Activated CD4-positive, alpha-beta memory T cell treated with anti-CD3 and anti-CD28 coated beads, Interleukin-2, amount 10 ng/mL, durations not matched to agents 7 days and 5 days (primary cell): Measurements from ENCODE around the gene HGFAC. TPM values are rescaled to one million over a fixed set of nuclear protein-coding genes. Genes with fewer than 3 reads are reported as not detected.

Experiments used
- CTCF ChIA-PET: fragments of 350-600 bp; sonication (Branson Sonifier 250); formaldehyde crosslinking; loops from one replicate; lab custom pipeline; 2021; ENCODE audit warnings: antibody characterized with exemption, inconsistent platforms; lab: Charles Lee
- POLR2A ChIA-PET: fragments of 350-600 bp; sonication (Branson Sonifier 250); formaldehyde crosslinking; loops from one replicate; lab custom pipeline; 2021; ENCODE audit warnings: antibody characterized with exemption; lab: Charles Lee
- DNase-seq: peaks from one replicate; pipeline ENCODE4 v3.0.0-alpha.2; 2020
- H3K27ac Mint-ChIP-seq: one replicate; pipeline ENCODE4 v1.8.0; 2021; ENCODE audit warnings: mild to moderate bottlenecking, mixed read lengths
- H3K27me3 Mint-ChIP-seq: one replicate; pipeline ENCODE4 v1.8.0; 2021; ENCODE audit warnings: mixed read lengths
- H3K36me3 Mint-ChIP-seq: one replicate; pipeline ENCODE4 v1.8.0; 2021; ENCODE audit warnings: low read depth, mixed read lengths
- H3K4me1 Mint-ChIP-seq: one replicate; pipeline ENCODE4 v1.8.0; 2021; ENCODE audit warnings: mixed read lengths
- H3K4me3 Mint-ChIP-seq: one replicate; pipeline ENCODE4 v1.8.0; 2021; ENCODE audit warnings: mild to moderate bottlenecking, mixed read lengths
- H3K9me3 Mint-ChIP-seq: one replicate; pipeline ENCODE4 v1.8.0; 2021; ENCODE audit warnings: mixed read lengths
- total RNA-seq, 2 experiments: library from RNA; stranded (reverse); gene quantifications; one replicate each; pipeline ENCODE4 v1.2.3, GENCODE V29; 2021

The HGFAC gene
- total RNA-seq, 2 experiments from 2014 or later: not detected

GRCh38 chr4:3475713-3476260 lies 34.0 kb downstream of the HGFAC start:
- Mint-ChIP-seq H3K4me1 (no peaks in the 10 kb centered on the region), H3K27me3 (peaks cover 3% of the 10 kb centered on the region), H3K27ac (no peak overlapping the region), H3K4me3 (no peak overlapping the region), H3K9me3 (no peaks in the 10 kb centered on the region), H3K36me3 (no peaks in the 10 kb centered on the region)
- no peak for DNase-seq
- ChIA-PET POLR2A (no interaction called here), CTCF (no interaction called here)

DNA sequence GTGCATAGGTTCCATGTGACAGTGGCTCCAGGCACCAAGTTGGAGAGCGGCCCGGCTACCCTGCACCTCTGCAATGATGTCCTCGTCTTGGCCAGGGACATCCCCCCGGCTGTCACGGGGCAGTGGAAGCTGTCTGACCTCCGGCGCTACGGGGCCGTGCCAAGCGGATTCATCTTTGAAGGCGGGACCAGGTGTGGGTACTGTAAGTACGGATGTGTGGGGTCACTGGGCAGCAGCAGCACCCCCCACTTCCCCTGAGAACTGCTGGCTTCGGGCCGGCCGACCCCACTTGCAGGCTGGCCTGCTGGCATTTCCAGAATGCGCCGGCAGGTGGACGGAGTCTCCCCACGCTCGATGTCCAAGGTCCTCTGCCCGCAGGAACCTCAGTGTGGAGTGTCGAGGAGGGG lies 34.6 kb downstream of the HGFAC start:
- peaks cover 6% of the 10 kb centered on the region for H3K27me3 Mint-ChIP-seq
- ChIA-PET CTCF (no interaction called here), POLR2A (no interaction called here)

GRCh38 chr4:3476936-3477749 lies 35.4 kb downstream of the HGFAC start:
- POLR2A ChIA-PET: no interaction called here
- H3K27me3 Mint-ChIP-seq: peaks cover 10% of the 10 kb centered on the region

More for the DNA sequence above, 34.6 kb downstream of the HGFAC start:
- Mint-ChIP-seq H3K9me3 (no peaks in the 10 kb centered on the region), H3K4me3 (no peak overlapping the region), H3K27ac (no peak overlapping the region), H3K36me3 (no peaks in the 10 kb centered on the region), H3K4me1 (no peaks in the 10 kb centered on the region)
- no peak for DNase-seq

GRCh38 chr4:3477750-3478430 lies 36.1 kb downstream of the HGFAC start:
- CTCF ChIA-PET: no interaction called here
- POLR2A ChIA-PET: no interaction called here
- Mint-ChIP-seq H3K4me3 (no peak overlapping the region), H3K27me3 (peaks cover 10% of the 10 kb centered on the region), H3K4me1 (no peaks in the 10 kb centered on the region), H3K36me3 (no peaks in the 10 kb centered on the region), H3K9me3 (no peaks in the 10 kb centered on the region), H3K27ac (no peak overlapping the region)
- no peak for DNase-seq

More at GRCh38 chr4:3476936-3477749, 35.4 kb downstream of the HGFAC start:
- no peak overlapping the region for H3K4me3 Mint-ChIP-seq
- H3K36me3 Mint-ChIP-seq: no peaks in the 10 kb centered on the region
- H3K4me1 Mint-ChIP-seq: no peaks in the 10 kb centered on the region
- no peaks in the 10 kb centered on the region for H3K9me3 Mint-ChIP-seq
- CTCF ChIA-PET: no interaction called here
- H3K27ac Mint-ChIP-seq: no peak overlapping the region
- no peak for DNase-seq

- Mint-ChIP-seq H3K4me1 (no peaks in the 10 kb centered on the region), H3K27ac (no peak overlapping the region), H3K36me3 (no peaks in the 10 kb centered on the region), H3K9me3 (no peaks in the 10 kb centered on the region), H3K4me3 (no peak overlapping the region), H3K27me3 (peaks cover 10% of the 10 kb centered on the region)
- DNase-seq: no peak
- ChIA-PET POLR2A (no interaction called here), CTCF (no interaction called here)
Measured at GRCh38 chr4:3478446-3479357, 36.9 kb downstream of the HGFAC start.

DNA sequence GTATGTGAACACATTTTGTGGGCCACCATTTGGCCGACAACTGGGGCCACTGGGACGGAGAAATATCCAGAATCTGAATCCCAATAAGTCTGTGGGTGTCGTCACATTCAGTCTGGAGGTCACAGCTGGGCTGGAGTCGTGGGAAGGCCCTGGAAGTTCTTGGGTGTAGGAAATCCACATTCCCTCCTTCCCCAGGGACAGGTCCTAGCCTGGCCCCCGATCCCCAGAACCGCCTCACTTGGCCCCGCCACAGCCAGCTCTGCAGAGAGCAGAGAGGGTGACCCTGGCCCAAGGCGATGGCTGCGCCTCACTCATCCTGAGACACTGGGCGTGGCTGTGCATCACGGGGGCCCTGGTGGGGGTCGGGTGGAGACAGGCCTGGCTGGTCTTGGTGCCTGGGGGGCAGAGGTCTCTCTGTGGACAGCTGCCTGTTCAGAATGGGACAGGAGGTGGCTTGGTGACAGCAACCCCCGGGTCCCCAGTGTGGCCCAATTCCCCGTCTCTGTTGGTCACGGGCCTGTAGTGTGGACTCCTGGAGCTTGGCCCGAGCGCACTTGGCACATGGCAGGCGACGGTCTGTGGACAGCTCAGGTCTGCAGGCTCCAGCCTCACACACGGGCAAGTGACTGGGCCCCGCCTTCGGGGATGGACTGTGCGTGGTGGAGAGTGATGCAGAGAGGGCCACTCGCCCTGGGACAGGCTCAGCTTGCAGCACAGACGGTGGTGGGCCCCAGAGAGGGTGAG lies 37.8 kb downstream of the HGFAC start:
- Mint-ChIP-seq H3K4me3 (no peak overlapping the region), H3K36me3 (no peaks in the 10 kb centered on the region), H3K9me3 (no peaks in the 10 kb centered on the region), H3K4me1 (no peaks in the 10 kb centered on the region), H3K27ac (no peak overlapping the region), H3K27me3 (peaks cover 10% of the 10 kb centered on the region)
- no peak for DNase-seq
- ChIA-PET POLR2A (interaction anchor here (1.3 kb wide), 1 partner anchor 15 kb away, joined by 4 read pairs; no protein-coding TSS in a partner anchor), CTCF (interaction anchor here (0.8 to 2.5 kb wide), 10 partner anchors 8 to 372 kb away, joined by 3 to 9 read pairs (median 4); no protein-coding TSS in a partner anchor)

GRCh38 chr4:3480528-3481112 lies 38.9 kb downstream of the HGFAC start:
- DNase-seq: peak; percentile 77
- H3K27me3 Mint-ChIP-seq: peaks cover 10% of the 10 kb centered on the region
- ChIA-PET CTCF (interaction anchor here (0.6 to 2.5 kb wide), 23 partner anchors 9 to 400 kb away, joined by 3 to 10 read pairs (median 4); no protein-coding TSS in a partner anchor), POLR2A (interaction anchor here (1.3 kb wide), 1 partner anchor 14 kb away, joined by 4 read pairs; no protein-coding TSS in a partner anchor)
- no peak overlapping the region for H3K4me3 Mint-ChIP-seq
- H3K36me3 Mint-ChIP-seq: no peaks in the 10 kb centered on the region
- no peaks in the 10 kb centered on the region for H3K9me3 Mint-ChIP-seq
- H3K27ac Mint-ChIP-seq: no peak overlapping the region
- no peaks in the 10 kb centered on the region for H3K4me1 Mint-ChIP-seq

GRCh38 chr4:3481113-3481531 lies 39.4 kb downstream of the HGFAC start:
- CTCF ChIA-PET: interaction anchor here (0.6 to 2.5 kb wide), 20 partner anchors 10 to 400 kb away, joined by 3 to 10 read pairs (median 4); no protein-coding TSS in a partner anchor
- no peak overlapping the region for H3K4me3 Mint-ChIP-seq
- POLR2A ChIA-PET: no interaction called here
- DNase-seq: no peak
- peaks cover 10% of the 10 kb centered on the region for H3K27me3 Mint-ChIP-seq
- no peaks in the 10 kb centered on the region for H3K36me3 Mint-ChIP-seq
- no peak overlapping the region for H3K27ac Mint-ChIP-seq
- H3K9me3 Mint-ChIP-seq: no peaks in the 10 kb centered on the region
- H3K4me1 Mint-ChIP-seq: no peaks in the 10 kb centered on the region

DNA sequence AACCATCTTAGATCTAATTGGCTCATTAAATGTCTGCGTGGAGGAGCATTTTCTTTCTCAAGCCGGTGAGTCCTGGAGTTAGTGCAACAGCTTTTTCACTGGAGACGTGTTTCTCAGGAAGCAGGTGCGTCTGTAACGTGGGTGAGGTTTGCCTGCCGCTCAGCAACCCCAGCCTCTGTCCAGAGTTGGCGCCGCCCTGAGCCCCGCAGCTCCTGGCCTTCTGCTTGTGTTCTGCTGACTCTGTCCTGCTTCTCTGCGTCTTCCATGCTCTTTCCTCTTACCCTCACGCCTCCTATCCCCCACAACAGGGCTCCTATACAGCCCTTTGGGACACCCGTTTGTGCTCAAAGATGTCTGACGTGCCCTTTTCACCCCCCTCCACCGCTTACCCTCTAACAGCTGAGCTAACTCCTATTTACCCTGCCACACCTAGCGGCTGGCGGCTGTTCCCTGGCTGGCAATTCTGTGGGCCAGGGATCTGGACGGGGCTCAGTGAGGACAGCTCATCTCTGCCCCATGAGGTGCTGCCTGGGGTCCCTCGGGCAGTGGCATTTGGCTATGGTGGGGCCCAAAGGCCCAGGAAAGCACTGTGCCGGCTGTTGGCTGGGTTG lies 40.1 kb downstream of the HGFAC start:
- peaks cover 10% of the 10 kb centered on the region for H3K27me3 Mint-ChIP-seq
- peaks cover 2% of the 10 kb centered on the region for H3K4me1 Mint-ChIP-seq
- H3K27ac Mint-ChIP-seq: no peak overlapping the region
- no peaks in the 10 kb centered on the region for H3K9me3 Mint-ChIP-seq
- H3K36me3 Mint-ChIP-seq: no peaks in the 10 kb centered on the region
- no peak for DNase-seq
- no peak overlapping the region for H3K4me3 Mint-ChIP-seq
- ChIA-PET POLR2A (no interaction called here), CTCF (interaction anchor here (1.1 to 2.5 kb wide), 4 partner anchors 34 to 399 kb away, joined by 3 to 10 read pairs (median 9); no protein-coding TSS in a partner anchor)

DNA sequence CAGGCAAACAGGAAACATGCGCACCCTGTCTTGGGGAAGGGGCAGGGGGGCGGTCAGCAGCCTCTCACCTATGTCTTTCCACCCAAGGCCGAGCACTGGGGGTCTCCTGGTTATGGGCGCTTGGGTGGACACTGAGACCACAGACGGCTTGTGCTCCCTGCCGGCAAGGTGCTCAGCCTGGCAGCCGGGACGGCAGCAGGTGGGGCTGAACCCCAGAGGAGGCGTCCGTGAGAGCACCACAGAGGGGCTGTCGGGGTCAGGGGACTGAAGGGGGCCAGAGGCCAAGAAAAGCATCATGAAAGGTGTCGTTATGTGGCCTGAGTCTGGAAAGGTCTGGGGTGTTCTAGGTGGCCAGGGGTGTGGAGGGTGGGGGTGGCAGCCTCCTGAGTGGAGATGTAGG lies 40.9 kb downstream of the HGFAC start:
- H3K27me3 Mint-ChIP-seq: peaks cover 10% of the 10 kb centered on the region
- no peak overlapping the region for H3K27ac Mint-ChIP-seq
- DNase-seq: no peak
- ChIA-PET POLR2A (no interaction called here), CTCF (interaction anchor here (2.3 kb wide), 1 partner anchor 398 kb away, joined by 9 read pairs; no protein-coding TSS in a partner anchor)
- H3K36me3 Mint-ChIP-seq: no peaks in the 10 kb centered on the region
- H3K9me3 Mint-ChIP-seq: no peaks in the 10 kb centered on the region
- peaks cover 2% of the 10 kb centered on the region for H3K4me1 Mint-ChIP-seq
- H3K4me3 Mint-ChIP-seq: no peak overlapping the region

GRCh38 chr4:3483471-3483921 lies 41.7 kb downstream of the HGFAC start:
- no peak for DNase-seq
- no peaks in the 10 kb centered on the region for H3K36me3 Mint-ChIP-seq
- peaks cover 2% of the 10 kb centered on the region for H3K4me1 Mint-ChIP-seq
- CTCF ChIA-PET: no interaction called here
- H3K4me3 Mint-ChIP-seq: no peak overlapping the region
- peaks cover 10% of the 10 kb centered on the region for H3K27me3 Mint-ChIP-seq
- POLR2A ChIA-PET: no interaction called here
- H3K27ac Mint-ChIP-seq: no peak overlapping the region
- H3K9me3 Mint-ChIP-seq: no peaks in the 10 kb centered on the region
